ENCODE results near the gene NTNG1. TPM values are rescaled to one million over a fixed set of nuclear protein-coding genes. Genes with fewer than 3 reads are reported as not detected.

Gene NTNG1
- total RNA-seq, 2 experiments from 2014 or later = not detected

- Mint-ChIP-seq H3K4me3 (no peak overlapping the region), H3K27ac (no peak overlapping the region), H3K36me3 (ENCODE audit: low read depth) (no peaks in the 10 kb centered on the region), H3K27me3 (peaks cover 2% of the 10 kb centered on the region), H3K4me1 (peaks cover 7% of the 10 kb centered on the region), H3K9me3 (peaks cover 1% of the 10 kb centered on the region)
- POLR2A ChIA-PET = no interaction called here
- CTCF ChIA-PET = no interaction called here
- no peak for DNase-seq
These were observed 383.5 kb downstream of the NTNG1 start for GRCh38 chr1:107524301-107524700.

- Mint-ChIP-seq H3K4me1 (peaks cover 7% of the 10 kb centered on the region), H3K36me3 (ENCODE audit: low read depth) (no peaks in the 10 kb centered on the region), H3K27me3 (peaks cover 2% of the 10 kb centered on the region), H3K4me3 (no peak overlapping the region), H3K27ac (no peak overlapping the region), H3K9me3 (no peaks in the 10 kb centered on the region)
- ChIA-PET CTCF (no interaction called here), POLR2A (no interaction called here)
- no peak for DNase-seq
These were observed 384.3 kb downstream of the NTNG1 start for GRCh38 chr1:107525145-107525544.

- Mint-ChIP-seq H3K27me3 (peaks cover 2% of the 10 kb centered on the region), H3K27ac (no peak overlapping the region)
- CTCF ChIA-PET = no interaction called here
These were observed 385.1 kb downstream of the NTNG1 start for GRCh38 chr1:107525961-107526360.

GRCh38 chr1:107526524-107527198 lies 385.8 kb downstream of the NTNG1 start:
- no peaks in the 10 kb centered on the region for H3K9me3 Mint-ChIP-seq
- peaks cover 2% of the 10 kb centered on the region for H3K27me3 Mint-ChIP-seq
- DNase-seq = no peak
- ChIA-PET POLR2A (no interaction called here), CTCF (no interaction called here)
- H3K27ac Mint-ChIP-seq = no peak overlapping the region
- no peaks in the 10 kb centered on the region for H3K36me3 Mint-ChIP-seq (ENCODE audit: low read depth)
- no peak overlapping the region for H3K4me3 Mint-ChIP-seq
- H3K4me1 Mint-ChIP-seq = peaks cover 7% of the 10 kb centered on the region

More at GRCh38 chr1:107525961-107526360, 385.1 kb downstream of the NTNG1 start:
- H3K4me1 Mint-ChIP-seq = peaks cover 7% of the 10 kb centered on the region
- no peaks in the 10 kb centered on the region for H3K9me3 Mint-ChIP-seq
- POLR2A ChIA-PET = no interaction called here
- H3K4me3 Mint-ChIP-seq = no peak overlapping the region
- no peaks in the 10 kb centered on the region for H3K36me3 Mint-ChIP-seq (ENCODE audit: low read depth)
- DNase-seq = no peak

GRCh38 chr1:107529511-107530149 lies 388.8 kb downstream of the NTNG1 start:
- Mint-ChIP-seq H3K27ac (peak overlapping the region; percentile 39), H3K27me3 (no peaks in the 10 kb centered on the region), H3K4me1 (peaks cover 7% of the 10 kb centered on the region), H3K4me3 (no peak overlapping the region), H3K36me3 (ENCODE audit: low read depth) (no peaks in the 10 kb centered on the region), H3K9me3 (no peaks in the 10 kb centered on the region)
- ChIA-PET POLR2A (no interaction called here), CTCF (interaction anchor here (0.8 to 1.4 kb wide), 3 partner anchors 9 to 98 kb away, joined by 3 to 5 read pairs (median 4); no protein-coding TSS in a partner anchor)
- DNase-seq = peak; percentile 17

- ChIA-PET CTCF (no interaction called here), POLR2A (no interaction called here)
- Mint-ChIP-seq H3K27me3 (no peaks in the 10 kb centered on the region), H3K4me1 (no peaks in the 10 kb centered on the region), H3K36me3 (ENCODE audit: low read depth) (no peaks in the 10 kb centered on the region), H3K4me3 (no peak overlapping the region), H3K27ac (no peak overlapping the region), H3K9me3 (no peaks in the 10 kb centered on the region)
- DNase-seq = no peak
These were observed 389.7 kb downstream of the NTNG1 start for GRCh38 chr1:107530543-107530942.

GRCh38 chr1:107531065-107531908 lies 390.4 kb downstream of the NTNG1 start:
- H3K4me3 Mint-ChIP-seq = no peak overlapping the region
- no peaks in the 10 kb centered on the region for H3K9me3 Mint-ChIP-seq
- ChIA-PET POLR2A (no interaction called here), CTCF (no interaction called here)
- no peaks in the 10 kb centered on the region for H3K4me1 Mint-ChIP-seq
- H3K36me3 Mint-ChIP-seq (ENCODE audit: low read depth) = no peaks in the 10 kb centered on the region
- DNase-seq = no peak
- H3K27me3 Mint-ChIP-seq = no peaks in the 10 kb centered on the region
- H3K27ac Mint-ChIP-seq = no peak overlapping the region

- H3K27me3 Mint-ChIP-seq = no peaks in the 10 kb centered on the region
- H3K4me3 Mint-ChIP-seq = no peak overlapping the region
- H3K27ac Mint-ChIP-seq = no peak overlapping the region
- ChIA-PET CTCF (no interaction called here), POLR2A (no interaction called here)
- no peaks in the 10 kb centered on the region for H3K4me1 Mint-ChIP-seq
- H3K9me3 Mint-ChIP-seq = no peaks in the 10 kb centered on the region
- DNase-seq = no peak
- H3K36me3 Mint-ChIP-seq (ENCODE audit: low read depth) = no peaks in the 10 kb centered on the region
These were observed 391.5 kb downstream of the NTNG1 start for GRCh38 chr1:107532318-107532717.

Other genes starting within 250 kb of the NTNG1 start
- gene PRMT6, start 84.4 kb upstream of the NTNG1 start, total RNA-seq = 10 to 100 TPM; 15.7 to 16.4 TPM